ENCODE results near the gene IFRD2. TPM values are rescaled to one million over a fixed set of nuclear protein-coding genes. Genes with fewer than 3 reads are reported as not detected.

The IFRD2 gene
- total and polyA plus RNA-seq, 2 of the 13 experiments (the other 11 are each of a cell fraction or from before 2014, with no cell fraction given): 32.8 to 96.1 TPM

- TF ChIP-seq GTF2F1 (IDR thresholded peaks at IDR 0.05; ENCODE audit: low read length): no peak
- TF ChIP-seq KDM3A (CRISPR knock-in tag; IDR thresholded peaks at IDR 0.05; ENCODE audit: low read depth): peak; percentile 95; the same call in 1 of the 2 replicates
- TF ChIP-seq ZSCAN25 (CRISPR knock-in tag; IDR thresholded peaks at IDR 0.05): peak; percentile 82; the same call in 1 of the 2 replicates
- peak; percentile 84 for TF ChIP-seq TAF1 (CRISPR knock-in tag; IDR thresholded peaks at IDR 0.05)
- peak; percentile 93; the same call in 1 of the 2 replicates for TF ChIP-seq ZNF703 (CRISPR knock-in tag; IDR thresholded peaks at IDR 0.05; ENCODE audit: borderline replicate concordance)
- TF ChIP-seq KIAA2018 (CRISPR knock-in tag; IDR thresholded peaks at IDR 0.05; ENCODE audit: borderline replicate concordance): 0 out of 2 replicates have a peak, but pooled peaks have one; percentile 60
- no peak for TF ChIP-seq ZNF12 (CRISPR knock-in tag; IDR thresholded peaks at IDR 0.05)
- TF ChIP-seq NR0B2 (CRISPR knock-in tag; IDR thresholded peaks at IDR 0.05): no peak
- TF ChIP-seq ARNTL (CRISPR knock-in tag; IDR thresholded peaks at IDR 0.05): no peak; the same call in 1 of the 2 replicates
- no peak; the same call in 1 of the 2 replicates for TF ChIP-seq GPN1 (CRISPR knock-in tag; IDR thresholded peaks at IDR 0.05; ENCODE audit: borderline replicate concordance)
- TF ChIP-seq BRF2 (CRISPR knock-in tag; IDR thresholded peaks at IDR 0.05): peak; percentile 36; the same call in 1 of the 2 replicates
- no peak for TF ChIP-seq ZNF337 (CRISPR knock-in tag; IDR thresholded peaks at IDR 0.05; ENCODE audit: borderline replicate concordance, low read depth)
- peak; percentile 95 for TF ChIP-seq AKAP8 (CRISPR knock-in tag; IDR thresholded peaks at IDR 0.05)
- no peak for TF ChIP-seq TOPORS (CRISPR knock-in tag; IDR thresholded peaks at IDR 0.05)
- 0 out of 2 replicates have a peak, but pooled peaks have one; percentile 12 for TF ChIP-seq KDM6A (CRISPR knock-in tag; IDR thresholded peaks at IDR 0.05; ENCODE audit: low read depth)
- TF ChIP-seq NR2C2 (CRISPR knock-in tag; IDR thresholded peaks at IDR 0.05; ENCODE audit: borderline replicate concordance): peak; percentile 44; the same call in 1 of the 2 replicates
- peak; percentile 57; the same call in 1 of the 2 replicates for TF ChIP-seq ZNF878 (CRISPR knock-in tag; IDR thresholded peaks at IDR 0.05)
- TF ChIP-seq SPEN (CRISPR knock-in tag; IDR thresholded peaks at IDR 0.05; ENCODE audit: low read depth): peak; percentile 77
- TF ChIP-seq FOSL1 (CRISPR knock-in tag; IDR thresholded peaks at IDR 0.05; ENCODE audit: borderline replicate concordance): no peak; the same call in 1 of the 2 replicates
These were observed 31.9 kb downstream of the IFRD2 start (continued) for GRCh38 chr3:50260027-50260941.

All from HepG2 (cell line).